OCI-M1 (cell line): Measurements from ENCODE around the gene RBL1.
"Not testable (repeated sequence)": the region's sequence is repeated elsewhere in the genome, so short reads cannot be mapped to it uniquely, and the experiment has no call there.

ENCODE experiments used
- DNase-seq: peaks from one replicate; lab custom pipeline; 2025; lab: John Stamatoyannopoulos, UW

Gene RBL1

GRCh38 chr20:37095599-37096414 is at the start of gene RBL1:
Gene RBL1, minus strand, starts transcription at chr20:37095997. Its CDS starts 69 bp downstream, at chr20:37095928.
- peak; percentile 94 for DNase-seq

DNA sequence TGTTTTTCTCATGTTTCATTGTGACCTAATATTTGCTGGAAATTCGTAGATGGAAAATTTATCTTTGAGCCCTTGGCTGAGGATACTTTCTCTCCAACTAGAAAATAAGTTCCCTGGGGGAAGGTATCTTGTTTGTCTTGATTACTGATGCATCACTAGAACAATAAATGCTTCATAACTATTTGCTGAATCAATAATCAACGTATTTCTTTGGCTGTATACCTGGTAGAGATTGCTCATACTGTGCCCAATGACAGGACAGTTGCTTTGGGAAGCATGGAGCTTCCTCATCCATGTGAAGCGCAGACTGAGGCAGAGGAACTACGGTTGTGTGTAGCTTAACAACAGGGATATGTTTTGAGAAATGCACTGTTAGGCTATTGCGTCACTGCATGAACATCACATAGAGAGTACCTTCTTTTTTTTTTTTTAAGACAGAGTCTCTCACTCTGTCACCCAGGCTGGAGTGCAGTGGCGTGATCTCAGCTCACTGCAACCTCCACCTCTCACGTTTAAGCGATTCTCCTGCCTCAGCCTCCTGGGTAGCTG is 49.1 kb upstream of the RBL1 start:
- no peak for DNase-seq

DNA sequence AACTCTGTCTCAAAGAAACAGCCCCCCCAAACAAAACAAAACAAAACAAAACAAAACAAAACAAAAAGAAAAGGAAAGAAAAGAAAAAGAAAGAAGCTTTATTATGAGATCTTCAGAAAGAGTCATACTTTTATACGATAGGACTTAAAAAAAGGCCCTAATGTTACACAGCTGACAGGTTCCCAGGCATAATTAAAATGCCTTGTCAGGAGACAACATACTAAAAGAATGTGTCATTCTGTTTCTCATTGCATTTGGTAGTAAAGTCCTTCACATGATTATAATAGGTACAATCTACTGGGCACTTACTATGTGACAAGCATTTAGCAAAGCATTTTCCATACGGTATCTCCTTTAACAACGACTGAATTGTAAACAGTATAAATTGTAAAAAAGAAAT is 46.9 kb upstream of the RBL1 start:
- DNase-seq = no peak

- DNase-seq = no peak
Measured at GRCh38 chr20:37137547-37137946, 41.8 kb upstream of the RBL1 start.

- DNase-seq = no peak
Measured at GRCh38 chr20:37133952-37134351, 38.2 kb upstream of the RBL1 start.

DNA sequence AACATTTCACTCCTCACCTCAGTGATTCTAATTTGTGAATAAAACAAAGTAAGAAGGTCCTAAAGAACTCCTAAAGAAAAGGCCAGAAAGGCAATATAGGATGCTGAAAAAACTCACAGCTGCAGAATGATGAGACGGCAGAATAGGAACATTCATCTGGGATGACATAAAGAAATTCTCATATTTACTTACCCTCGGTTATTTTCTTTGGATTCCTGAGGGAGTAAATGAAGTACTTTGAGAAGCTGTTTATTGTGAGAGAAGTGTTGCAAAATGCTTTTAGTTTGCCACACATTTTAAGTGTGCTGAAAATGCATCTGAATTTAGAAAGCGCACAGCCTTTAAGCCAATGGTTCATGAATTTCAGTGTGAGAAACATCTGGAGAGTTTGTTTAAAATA is 35.7 kb upstream of the RBL1 start:
- no peak for DNase-seq

- no peak for DNase-seq
Measured at GRCh38 chr20:37128803-37129202, 33.0 kb upstream of the RBL1 start.

DNA sequence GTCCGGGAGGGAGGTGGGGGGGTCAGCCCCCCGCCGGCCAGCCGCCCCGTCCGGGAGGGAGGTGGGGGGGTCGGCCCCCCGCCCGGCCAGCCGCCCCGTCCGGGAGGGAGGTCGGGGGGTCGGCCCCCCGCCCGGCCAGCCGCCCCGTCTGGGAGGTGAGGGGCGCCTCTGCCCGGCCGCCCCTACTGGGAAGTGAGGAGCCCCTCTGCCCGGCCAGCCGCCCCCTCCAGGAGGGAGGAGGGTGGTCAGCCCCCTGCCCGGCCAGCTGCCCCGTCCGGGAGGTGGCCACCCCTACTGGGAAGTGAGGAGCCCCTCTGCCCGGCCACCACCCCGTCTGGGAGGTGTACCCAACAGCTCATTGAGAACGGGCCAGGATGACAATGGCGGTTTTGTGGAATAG is 30.5 kb upstream of the RBL1 start:
- DNase-seq = not testable (repeated sequence)

- DNase-seq = no peak
Measured at GRCh38 chr20:37123441-37123840, 27.6 kb upstream of the RBL1 start.

DNA sequence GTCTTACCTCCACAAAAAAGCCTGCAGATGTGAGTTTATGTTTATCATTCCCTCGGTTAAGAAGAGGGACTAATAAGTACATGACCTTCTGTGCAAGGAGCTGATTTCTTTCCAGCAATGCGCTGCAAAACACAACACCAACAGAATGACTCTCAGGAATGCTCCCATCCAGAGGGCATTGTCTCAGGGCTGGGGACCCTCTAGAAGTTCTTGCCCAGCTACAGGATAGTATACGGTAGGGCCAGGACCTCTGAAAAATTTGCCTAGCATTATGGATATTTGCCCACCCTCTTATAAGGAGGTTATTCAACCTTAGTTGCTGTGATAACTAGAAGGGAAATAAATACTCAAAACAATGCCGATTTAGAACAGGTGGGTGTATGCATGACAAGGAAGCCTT is 24.7 kb upstream of the RBL1 start:
- DNase-seq = no peak

DNA sequence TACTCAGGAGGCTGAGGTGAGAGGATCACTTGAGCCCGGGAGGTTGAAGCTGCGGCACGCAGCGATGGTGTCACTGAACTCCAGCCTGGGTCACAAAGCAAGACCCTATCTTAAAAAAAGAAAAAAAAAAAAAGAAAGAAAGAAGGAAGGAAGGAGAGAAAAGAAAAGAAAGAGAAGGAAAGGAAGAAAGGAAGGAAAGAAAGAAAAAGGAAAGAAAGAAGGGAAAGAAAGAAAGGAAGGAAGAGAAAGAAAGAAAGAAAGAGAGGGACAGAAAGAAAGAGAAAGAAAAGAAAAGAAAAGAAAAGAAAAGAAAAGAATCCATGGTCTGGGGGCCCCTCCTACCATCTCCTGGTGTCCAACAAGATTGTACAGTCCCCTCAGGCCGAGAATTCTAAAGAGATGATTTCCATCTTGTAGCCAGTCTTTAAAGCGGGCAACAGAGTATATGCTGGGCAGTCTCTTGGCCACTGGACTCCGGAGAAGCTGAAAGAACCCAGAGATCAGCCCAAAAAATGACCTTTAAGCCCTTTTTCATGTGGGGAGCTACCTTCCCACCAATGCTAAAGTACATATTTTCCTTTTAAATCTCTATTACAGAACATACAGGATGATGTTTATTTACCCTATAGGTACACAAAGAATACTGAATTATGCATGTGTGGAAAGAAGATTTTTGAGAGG is 23.7 kb upstream of the RBL1 start:
- no peak for DNase-seq

GRCh38 chr20:37114012-37114411 is 18.2 kb upstream of the RBL1 start:
- no peak for DNase-seq

GRCh38 chr20:37111926-37112455 is 16.2 kb upstream of the RBL1 start:
- DNase-seq = no peak

DNA sequence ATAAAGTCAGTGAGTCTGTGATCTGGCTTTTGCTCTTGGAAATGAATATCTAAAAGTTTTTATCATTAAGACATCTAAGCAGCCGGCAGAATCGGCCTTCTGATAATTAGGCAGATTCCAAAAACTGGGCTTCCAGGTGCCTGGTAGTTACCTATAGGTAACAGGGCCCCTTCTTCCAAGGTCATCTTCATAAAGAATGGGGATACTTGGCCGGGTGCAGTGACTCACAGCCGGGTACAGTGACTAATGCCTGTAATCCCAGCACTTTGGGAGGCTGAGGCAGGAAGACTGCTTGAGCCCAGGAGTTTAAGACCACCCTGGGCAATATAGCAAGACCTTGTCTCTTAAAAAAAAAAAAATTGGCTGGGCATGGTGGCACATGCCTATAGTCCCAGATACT is 12.9 kb upstream of the RBL1 start:
- no peak for DNase-seq

GRCh38 chr20:37102571-37102970 is 6.8 kb upstream of the RBL1 start:
- no peak for DNase-seq

GRCh38 chr20:37096415-37097041 is 731 bp upstream of the RBL1 start:
- DNase-seq = peak; percentile 70

DNA sequence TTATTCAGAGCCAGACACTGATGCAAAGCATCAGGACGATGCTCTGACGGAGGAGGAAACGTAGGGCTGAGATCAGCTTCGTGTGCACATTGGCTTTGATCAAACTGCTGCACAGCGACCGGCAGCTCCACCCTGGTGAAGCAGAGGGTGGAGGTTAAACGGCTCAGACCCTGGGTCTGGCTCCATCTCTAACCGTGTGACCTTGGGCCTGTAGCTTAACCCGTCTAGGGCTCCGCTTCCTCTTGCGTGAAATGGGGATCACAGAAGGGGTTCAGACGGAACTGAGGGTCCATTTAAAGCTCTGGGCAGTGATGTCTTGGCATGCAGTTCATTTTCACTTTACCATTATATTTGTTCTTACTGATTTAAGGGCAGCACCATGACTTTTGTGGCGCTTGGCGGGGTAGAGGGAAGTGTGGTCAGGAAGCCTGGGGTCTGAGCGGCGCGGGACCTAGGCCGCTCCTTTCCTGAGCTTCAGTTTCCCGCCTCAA is 644 bp downstream of the RBL1 start:
- DNase-seq = peak; percentile 72

GRCh38 chr20:37090407-37090806 is 5.4 kb downstream of the RBL1 start:
- DNase-seq = no peak

DNA sequence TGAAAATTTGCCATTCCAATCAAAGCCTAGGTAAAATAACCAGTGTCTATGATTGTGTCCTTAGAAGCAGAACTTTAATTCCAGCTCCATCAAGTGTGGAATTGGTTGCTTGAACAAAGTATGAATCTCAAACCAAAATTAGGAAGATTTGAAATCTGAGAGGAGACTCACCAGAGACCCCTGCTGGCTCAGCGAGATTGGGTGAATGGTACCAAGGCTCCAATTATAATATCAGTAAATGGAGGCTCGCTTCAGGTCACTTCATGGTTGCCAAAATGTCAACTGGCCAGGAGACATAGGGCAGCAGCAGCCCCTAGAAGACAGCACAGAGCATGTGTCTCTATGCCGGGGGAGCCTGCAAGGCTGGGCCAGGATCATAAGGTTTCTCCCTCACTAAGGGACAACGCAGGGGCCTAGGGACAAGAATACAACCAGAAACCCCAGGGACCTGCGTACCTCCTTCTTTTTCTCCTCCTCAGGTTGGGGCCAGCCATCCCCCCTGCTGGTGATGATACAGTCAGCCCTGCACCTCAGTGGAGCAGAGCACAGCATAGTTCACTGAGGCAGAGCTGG is 14.0 kb downstream of the RBL1 start:
- DNase-seq = peak; percentile 22

DNA sequence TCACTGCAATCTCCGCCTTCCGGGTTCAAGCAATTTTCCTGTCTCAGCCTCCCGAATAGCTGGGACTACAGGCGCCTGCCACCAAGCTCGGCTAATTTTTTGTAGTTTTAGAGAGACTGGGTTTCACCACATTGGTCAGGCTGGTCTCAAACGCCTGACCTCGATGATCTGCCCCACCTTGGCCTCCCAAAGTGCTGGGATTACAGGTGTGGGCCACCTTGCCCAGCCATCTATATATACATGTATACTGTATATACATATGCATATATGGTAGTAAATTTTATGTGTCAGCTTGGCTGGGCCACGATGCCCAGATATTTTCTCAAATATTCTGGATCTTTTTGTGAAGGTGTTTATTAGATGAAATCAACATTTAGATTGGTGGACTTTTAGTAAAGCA is 18.8 kb downstream of the RBL1 start:
- DNase-seq = no peak

- DNase-seq = no peak
Measured at GRCh38 chr20:37075932-37076685, 19.7 kb downstream of the RBL1 start.
